Fibroblast of villous mesenchyme (primary cell): ENCODE measurements around the gene SLC45A1. TPM values are rescaled to one million over a fixed set of nuclear protein-coding genes. Genes with fewer than 3 reads are reported as not detected.

Experiments used
- DNase-seq: peaks from one replicate; pipeline ENCODE4 v3.0.0-alpha.2; 2010; ENCODE audit warnings: low read depth
- H3K4me3 ChIP-seq: 2 replicates; pipeline ENCODE4 v1.5.1; 2011; ENCODE audit warnings: low read depth, mild to moderate bottlenecking, low read length
- total RNA-seq: library from RNA; depleted of rRNA; stranded (reverse); fragments of >200 nt; gene quantifications from 2 replicates; pipeline ENCODE4 v1.2.3, GENCODE V29; 2012
- TF ChIP-seq, protein P1 (sequence below): IDR thresholded peaks from 2 replicates; pipeline ENCODE4 v1.5.1; 2012; ENCODE audit warnings: low read depth, mild to moderate bottlenecking, low read length; ENCODE audit not compliant: insufficient read depth

SLC45A1 gene
- total RNA-seq, 1 donor, result 0.86 TPM

DNA sequence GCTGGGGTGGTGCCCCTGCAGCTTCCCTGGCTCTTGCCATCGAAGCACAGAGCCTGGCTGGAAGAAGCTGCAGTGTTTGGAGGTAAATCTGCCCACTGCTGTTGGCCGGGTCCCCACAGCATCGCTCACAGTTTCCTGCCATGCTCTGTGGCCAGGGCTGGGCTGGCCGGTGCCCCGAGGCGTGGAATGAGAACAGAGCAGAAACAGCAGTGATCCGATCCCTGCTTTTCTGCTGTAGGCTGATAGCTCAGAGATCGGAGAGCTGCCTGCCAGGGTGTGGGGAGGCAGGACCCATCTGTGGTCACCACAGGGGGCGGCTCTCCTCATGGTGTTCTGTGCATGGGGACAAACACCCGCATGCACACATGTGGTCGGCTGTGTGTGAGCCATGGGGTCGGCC is 11.5 kb downstream of the SLC45A1 start:
- TF ChIP-seq, protein P1, sequence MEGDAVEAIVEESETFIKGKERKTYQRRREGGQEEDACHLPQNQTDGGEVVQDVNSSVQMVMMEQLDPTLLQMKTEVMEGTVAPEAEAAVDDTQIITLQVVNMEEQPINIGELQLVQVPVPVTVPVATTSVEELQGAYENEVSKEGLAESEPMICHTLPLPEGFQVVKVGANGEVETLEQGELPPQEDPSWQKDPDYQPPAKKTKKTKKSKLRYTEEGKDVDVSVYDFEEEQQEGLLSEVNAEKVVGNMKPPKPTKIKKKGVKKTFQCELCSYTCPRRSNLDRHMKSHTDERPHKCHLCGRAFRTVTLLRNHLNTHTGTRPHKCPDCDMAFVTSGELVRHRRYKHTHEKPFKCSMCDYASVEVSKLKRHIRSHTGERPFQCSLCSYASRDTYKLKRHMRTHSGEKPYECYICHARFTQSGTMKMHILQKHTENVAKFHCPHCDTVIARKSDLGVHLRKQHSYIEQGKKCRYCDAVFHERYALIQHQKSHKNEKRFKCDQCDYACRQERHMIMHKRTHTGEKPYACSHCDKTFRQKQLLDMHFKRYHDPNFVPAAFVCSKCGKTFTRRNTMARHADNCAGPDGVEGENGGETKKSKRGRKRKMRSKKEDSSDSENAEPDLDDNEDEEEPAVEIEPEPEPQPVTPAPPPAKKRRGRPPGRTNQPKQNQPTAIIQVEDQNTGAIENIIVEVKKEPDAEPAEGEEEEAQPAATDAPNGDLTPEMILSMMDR, result no peak
- no peak overlapping the region for H3K4me3 ChIP-seq
- no peak for DNase-seq

DNA sequence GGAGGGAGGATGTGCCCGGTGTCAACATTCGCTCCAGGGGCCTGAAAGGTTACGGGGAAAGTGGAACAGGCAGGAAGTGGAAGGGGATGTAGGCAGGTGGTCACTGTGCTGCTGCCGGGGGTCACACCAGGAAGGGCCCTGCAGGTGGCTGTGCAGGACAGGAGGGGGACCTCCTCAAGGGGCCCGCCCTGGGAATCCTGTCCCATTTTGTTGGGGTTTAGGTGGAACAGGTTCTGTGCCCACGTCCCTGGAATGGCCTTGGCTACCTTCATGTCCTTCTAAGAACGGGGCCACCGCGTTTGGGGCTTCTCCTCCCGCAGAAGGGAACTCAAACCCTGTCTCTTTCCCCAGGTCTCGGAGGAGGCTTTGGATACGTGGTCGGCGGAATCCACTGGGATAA is 11.9 kb downstream of the SLC45A1 start:
- no peak for DNase-seq
- TF ChIP-seq, protein P1, result no peak
- no peak overlapping the region for H3K4me3 ChIP-seq

DNA sequence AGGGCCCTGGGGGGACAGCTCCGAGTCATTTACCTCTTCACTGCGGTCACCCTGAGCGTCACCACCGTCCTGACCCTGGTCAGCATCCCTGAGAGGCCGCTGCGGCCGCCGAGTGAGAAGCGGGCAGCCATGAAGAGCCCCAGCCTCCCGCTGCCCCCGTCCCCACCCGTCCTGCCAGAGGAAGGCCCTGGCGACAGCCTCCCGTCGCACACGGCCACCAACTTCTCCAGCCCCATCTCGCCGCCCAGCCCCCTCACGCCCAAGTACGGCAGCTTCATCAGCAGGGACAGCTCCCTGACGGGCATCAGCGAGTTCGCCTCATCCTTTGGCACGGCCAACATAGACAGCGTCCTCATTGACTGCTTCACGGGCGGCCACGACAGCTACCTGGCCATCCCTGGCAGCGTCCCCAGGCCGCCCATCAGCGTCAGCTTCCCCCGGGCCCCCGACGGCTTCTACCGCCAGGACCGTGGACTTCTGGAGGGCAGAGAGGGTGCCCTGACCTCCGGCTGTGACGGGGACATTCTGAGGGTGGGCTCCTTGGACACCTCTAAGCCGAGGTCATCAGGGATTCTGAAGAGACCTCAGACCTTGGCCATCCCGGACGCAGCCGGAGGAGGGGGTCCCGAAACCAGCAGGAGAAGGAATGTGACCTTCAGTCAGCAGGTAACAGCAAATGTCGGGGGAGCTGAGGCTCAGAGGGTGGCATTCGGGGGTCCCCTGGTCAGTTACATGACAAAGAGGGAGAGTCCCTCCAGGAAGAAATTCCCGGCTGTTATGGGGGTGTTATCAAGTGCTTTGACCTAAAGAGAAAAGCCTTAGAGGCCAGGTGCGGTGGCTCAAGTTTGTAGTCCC is 12.6 kb downstream of the SLC45A1 start:
- DNase-seq, result no peak
- TF ChIP-seq, protein P1, result no peak
- H3K4me3 ChIP-seq, result no peak overlapping the region

DNA sequence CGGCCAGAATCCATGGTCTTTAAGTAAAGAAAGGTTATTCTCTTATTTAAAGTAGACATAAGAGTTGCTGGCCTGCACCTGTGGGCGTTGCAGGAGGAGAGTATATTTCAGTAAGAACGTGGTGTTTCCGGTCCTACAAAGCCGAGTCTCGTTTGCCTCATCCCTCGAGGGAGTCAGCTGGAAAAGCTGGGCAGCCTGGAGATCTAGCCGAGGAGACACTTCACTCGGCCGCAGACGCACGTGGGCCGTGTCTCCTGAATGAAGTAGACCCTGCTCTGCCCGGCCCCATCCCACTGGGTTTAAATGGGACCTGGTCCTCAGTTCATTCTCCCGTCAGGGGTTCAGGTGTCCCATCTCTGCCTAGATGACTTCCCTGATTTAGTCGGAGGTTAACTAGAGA is 14.9 kb downstream of the SLC45A1 start:
- TF ChIP-seq, protein P1, result no peak
- no peak overlapping the region for H3K4me3 ChIP-seq
- no peak for DNase-seq

- no peak overlapping the region for H3K4me3 ChIP-seq
- TF ChIP-seq, protein P1, result no peak
- DNase-seq, result no peak
These were observed 15.5 kb downstream of the SLC45A1 start for GRCh38 chr1:8333246-8333987.

GRCh38 chr1:8334106-8334851 is 16.4 kb downstream of the SLC45A1 start:
- no peak overlapping the region for H3K4me3 ChIP-seq
- no peak for DNase-seq
- TF ChIP-seq, protein P1, result no peak
